PFSK-1 (cell line): ENCODE data around the gene TJAP1.
A peak's percentile ranks its signal among the peaks of the same experiment; 100 is the strongest.

Experiments
- FOXP2 ChIP-seq: optimal IDR thresholded peaks from 2 replicates; pipeline ENCODE3; 2011; ENCODE audit warnings: borderline replicate concordance, control low read depth, inconsistent platforms; ENCODE audit not compliant: insufficient read depth; ENCODE audit errors: extremely low read length, extremely low read depth
- POLR2AphosphoS5 ChIP-seq: IDR thresholded peaks from 2 replicates; pipeline ENCODE4 v1.6.1; 2012; ENCODE audit warnings: low read depth, mild to moderate bottlenecking, control low read depth, low read length, moderate library complexity
- REST ChIP-seq, 2 experiments: IDR thresholded peaks; 2 replicates each; pipeline versions ENCODE4 v1.6.1 to v1.8.0; 2011 to 2012; ENCODE audit warnings: low read depth in 2 of 2, low read length in 2 of 2, control low read depth in 1 of 2, inconsistent platforms in 1 of 2, mild to moderate bottlenecking in 1 of 2, moderate library complexity in 1 of 2; ENCODE audit not compliant: insufficient read depth in 1 of 2
- SIN3A ChIP-seq: IDR thresholded peaks from 2 replicates; pipeline ENCODE4 v1.6.1; 2012; ENCODE audit warnings: mild to moderate bottlenecking, low read length, moderate library complexity, borderline replicate concordance; ENCODE audit not compliant: insufficient read depth
- TAF1 ChIP-seq: IDR thresholded peaks from 2 replicates; pipeline ENCODE4 v1.6.1; 2012; ENCODE audit warnings: low read length, control low read depth, borderline replicate concordance; ENCODE audit not compliant: insufficient read depth

The TJAP1 gene

GRCh38 chr6:43499028-43499815 is 21.9 kb downstream of the TJAP1 start:
- TF ChIP-seq TAF1 (peak; percentile 14; the same call in 1 of the 2 replicates), REST (IDR thresholded peaks at IDR 0.05; ENCODE audit: insufficient read depth in 1 of 2, low read depth in 2 of 2, low read length in 2 of 2) (peak in 1 of 2 experiments; percentile 69; a peak in 1 of 4 replicates), SIN3A (peak; percentile 62; the same call in 1 of the 2 replicates), POLR2AphosphoS5 (no peak), FOXP2 (peak; percentile 32)

- TF ChIP-seq TAF1 (no peak), POLR2AphosphoS5 (no peak), REST (IDR thresholded peaks at IDR 0.05; ENCODE audit: insufficient read depth in 1 of 2, low read depth in 2 of 2, low read length in 2 of 2) (no peak), FOXP2 (no peak), SIN3A (no peak)
These were observed 23.6 kb downstream of the TJAP1 start for GRCh38 chr6:43500921-43501320.

- no peak for TF ChIP-seq FOXP2
- no peak for TF ChIP-seq REST (IDR thresholded peaks at IDR 0.05; ENCODE audit: insufficient read depth in 1 of 2, low read depth in 2 of 2, low read length in 2 of 2)
- no peak for TF ChIP-seq POLR2AphosphoS5
These were observed 25.3 kb downstream of the TJAP1 start for GRCh38 chr6:43502666-43503065.

GRCh38 chr6:43503443-43503842 is 26.1 kb downstream of the TJAP1 start:
- TF ChIP-seq TAF1: no peak
- no peak for TF ChIP-seq FOXP2
- no peak for TF ChIP-seq POLR2AphosphoS5
- no peak for TF ChIP-seq REST (IDR thresholded peaks at IDR 0.05; ENCODE audit: insufficient read depth in 1 of 2, low read depth in 2 of 2, low read length in 2 of 2)
- no peak for TF ChIP-seq SIN3A
